Tibial nerve (tissue), 4 donors: Measurements from ENCODE around the gene NOSTRIN.

Experiments
- EP300 ChIP-seq, 2 donors: sonication (generic); formaldehyde crosslinking; IDR thresholded peaks; one replicate each; pipeline ENCODE4 v1.6.1; 2017; ENCODE audit warnings: antibody characterized with exemption in 2 of 2, mild to moderate bottlenecking in 1 of 2
- POLR2A ChIP-seq, 2 donors: fragments of 450-650 bp; IDR thresholded peaks; one replicate each; pipeline ENCODE4 v1.6.1; 2017; ENCODE audit warnings: antibody characterized with exemption in 2 of 2, mild to moderate bottlenecking in 2 of 2, moderate library complexity in 2 of 2
- TF ChIP-seq, protein P1 (sequence below), 5 experiments: fragments of 200-600 bp in 3 of 5; fragments of 450-650 bp in 2 of 5; sonication (generic) in 3 of 5; IDR thresholded peaks; one replicate each; pipeline ENCODE4 v1.5.1; 2016 to 2019; ENCODE audit warnings: antibody characterized with exemption in 5 of 5, mild to moderate bottlenecking in 3 of 5, moderate library complexity in 2 of 5

DNA sequence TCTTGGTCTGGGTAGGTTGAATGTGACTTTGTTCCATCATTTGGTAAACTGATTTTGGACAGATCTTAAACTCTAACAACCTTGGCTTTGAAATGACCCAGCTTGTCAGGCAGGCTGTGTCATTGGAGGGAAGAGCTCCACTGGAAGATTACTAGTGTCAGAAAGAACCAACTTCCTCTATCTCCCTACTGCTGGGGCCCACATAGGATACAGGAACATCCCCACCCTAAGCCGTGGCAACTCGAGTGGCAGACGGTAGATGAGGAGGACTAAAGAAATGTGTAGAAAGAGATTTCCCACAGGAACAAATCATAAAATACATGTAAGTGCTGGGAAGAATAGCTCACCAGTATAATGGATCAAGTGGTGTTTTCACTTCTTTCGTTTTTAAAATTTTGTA is 94.3 kb downstream of the NOSTRIN start:
- TF ChIP-seq, protein P1, sequence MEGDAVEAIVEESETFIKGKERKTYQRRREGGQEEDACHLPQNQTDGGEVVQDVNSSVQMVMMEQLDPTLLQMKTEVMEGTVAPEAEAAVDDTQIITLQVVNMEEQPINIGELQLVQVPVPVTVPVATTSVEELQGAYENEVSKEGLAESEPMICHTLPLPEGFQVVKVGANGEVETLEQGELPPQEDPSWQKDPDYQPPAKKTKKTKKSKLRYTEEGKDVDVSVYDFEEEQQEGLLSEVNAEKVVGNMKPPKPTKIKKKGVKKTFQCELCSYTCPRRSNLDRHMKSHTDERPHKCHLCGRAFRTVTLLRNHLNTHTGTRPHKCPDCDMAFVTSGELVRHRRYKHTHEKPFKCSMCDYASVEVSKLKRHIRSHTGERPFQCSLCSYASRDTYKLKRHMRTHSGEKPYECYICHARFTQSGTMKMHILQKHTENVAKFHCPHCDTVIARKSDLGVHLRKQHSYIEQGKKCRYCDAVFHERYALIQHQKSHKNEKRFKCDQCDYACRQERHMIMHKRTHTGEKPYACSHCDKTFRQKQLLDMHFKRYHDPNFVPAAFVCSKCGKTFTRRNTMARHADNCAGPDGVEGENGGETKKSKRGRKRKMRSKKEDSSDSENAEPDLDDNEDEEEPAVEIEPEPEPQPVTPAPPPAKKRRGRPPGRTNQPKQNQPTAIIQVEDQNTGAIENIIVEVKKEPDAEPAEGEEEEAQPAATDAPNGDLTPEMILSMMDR (IDR thresholded peaks at IDR 0.05): no peak
- TF ChIP-seq POLR2A (IDR thresholded peaks at IDR 0.05): no peak
- TF ChIP-seq EP300 (IDR thresholded peaks at IDR 0.05): no peak
